Measurements from ENCODE around the gene WNK4. TPM values are rescaled to one million over a fixed set of nuclear protein-coding genes. Genes with fewer than 3 reads are reported as not detected.
A peak's percentile ranks its signal among the peaks of the same experiment; 100 is the strongest.
"Not testable (repeated sequence)": the region's sequence is repeated elsewhere in the genome, so short reads cannot be mapped to it uniquely, and the experiment has no call there.

WNK4 gene
- total RNA-seq, 1 donor from 2014 or later, result 2.7 TPM

- no peak overlapping the region for H3K4me3 Mint-ChIP-seq
Measured at GRCh38 chr17:42767512-42767911, 12.9 kb upstream of the WNK4 start.

GRCh38 chr17:42768006-42768405, 12.4 kb upstream of the WNK4 start:
- Mint-ChIP-seq H3K27me3 (peaks cover 17% of the 10 kb centered on the region), H3K4me1 (ENCODE audit: unreplicated experiment) (peaks cover 11% of the 10 kb centered on the region)
- DNase-seq (ENCODE audit: extremely low spot score, unreplicated experiment); H3K36me3 Mint-ChIP-seq; H3K4me3 Mint-ChIP-seq; H3K9me3 Mint-ChIP-seq; H3K27ac Mint-ChIP-seq: not testable (repeated sequence)

More at GRCh38 chr17:42767512-42767911, 12.9 kb upstream of the WNK4 start:
- H3K27ac Mint-ChIP-seq, result no peak overlapping the region
- no peaks in the 10 kb centered on the region for H3K9me3 Mint-ChIP-seq
- peaks cover 12% of the 10 kb centered on the region for H3K4me1 Mint-ChIP-seq (ENCODE audit: unreplicated experiment)
- peaks cover 22% of the 10 kb centered on the region for H3K27me3 Mint-ChIP-seq
- no peak for TF ChIP-seq CTCF (conservative IDR thresholded peaks at IDR 0.05)
- DNase-seq (ENCODE audit: extremely low spot score, unreplicated experiment), result no peak
- no peaks in the 10 kb centered on the region for H3K36me3 Mint-ChIP-seq

GRCh38 chr17:42769964-42770363, 10.4 kb upstream of the WNK4 start:
- not testable (repeated sequence) for H3K27ac Mint-ChIP-seq; H3K4me3 Mint-ChIP-seq; DNase-seq (ENCODE audit: extremely low spot score, unreplicated experiment); H3K36me3 Mint-ChIP-seq; H3K9me3 Mint-ChIP-seq
- Mint-ChIP-seq H3K4me1 (ENCODE audit: unreplicated experiment) (peaks cover 20% of the 10 kb centered on the region), H3K27me3 (peaks cover 12% of the 10 kb centered on the region)

- TF ChIP-seq CTCF (conservative IDR thresholded peaks at IDR 0.05), result no peak
- no peak for DNase-seq (ENCODE audit: extremely low spot score, unreplicated experiment)
- Mint-ChIP-seq H3K27me3 (peaks cover 2% of the 10 kb centered on the region), H3K4me1 (ENCODE audit: unreplicated experiment) (peaks cover 20% of the 10 kb centered on the region), H3K27ac (peak overlapping the region; percentile 97), H3K9me3 (no peaks in the 10 kb centered on the region), H3K4me3 (peak overlapping the region; percentile 99), H3K36me3 (no peaks in the 10 kb centered on the region)
Measured at GRCh38 chr17:42772945-42773289, 7.5 kb upstream of the WNK4 start.

GRCh38 chr17:42773290-42774035, 6.9 kb upstream of the WNK4 start, which contains the start of gene VPS25:
Gene VPS25 (plus strand): TSS chr17:42773449. CDS start chr17:42773476, 27 bp downstream.
- no peak for DNase-seq (ENCODE audit: extremely low spot score, unreplicated experiment)
- TF ChIP-seq CTCF (conservative IDR thresholded peaks at IDR 0.05), result peak; percentile 24
- H3K4me3 Mint-ChIP-seq, result peak within 1 kb of the TSS; percentile 99
- H3K27ac Mint-ChIP-seq, result peak within 1 kb of the TSS; percentile 97
- H3K9me3 Mint-ChIP-seq, result no peaks in the 10 kb centered on the region
- H3K4me1 Mint-ChIP-seq (ENCODE audit: unreplicated experiment), result peaks cover 20% of the 10 kb centered on the region
- no peaks in the 10 kb centered on the region for H3K27me3 Mint-ChIP-seq
- H3K36me3 Mint-ChIP-seq, result no peaks in the 10 kb centered on the region

GRCh38 chr17:42774066-42774745, 6.2 kb upstream of the WNK4 start:
- peak overlapping the region; percentile 97 for H3K27ac Mint-ChIP-seq
- DNase-seq (ENCODE audit: extremely low spot score, unreplicated experiment), result no peak
- H3K36me3 Mint-ChIP-seq, result no peaks in the 10 kb centered on the region
- TF ChIP-seq CTCF (conservative IDR thresholded peaks at IDR 0.05), result no peak
- H3K4me1 Mint-ChIP-seq (ENCODE audit: unreplicated experiment), result peaks cover 20% of the 10 kb centered on the region
- no peaks in the 10 kb centered on the region for H3K9me3 Mint-ChIP-seq
- peak overlapping the region; percentile 99 for H3K4me3 Mint-ChIP-seq
- no peaks in the 10 kb centered on the region for H3K27me3 Mint-ChIP-seq
